NCI-H748 (cell line): Measurements from ENCODE around the gene DTL.

Source experiments
- DNase-seq: peaks from one replicate; lab custom pipeline; 2025; ENCODE audit not compliant: unreplicated experiment; lab: John Stamatoyannopoulos, UW

The DTL gene

GRCh38 chr1:212124690-212125582, 89.4 kb downstream of the DTL start:
- no peak for DNase-seq

GRCh38 chr1:212125654-212126053, 90.1 kb downstream of the DTL start:
- no peak for DNase-seq

GRCh38 chr1:212127221-212127620, 91.7 kb downstream of the DTL start:
- DNase-seq: no peak

GRCh38 chr1:212129781-212130180, 94.2 kb downstream of the DTL start:
- DNase-seq: no peak

- no peak for DNase-seq
Observed at GRCh38 chr1:212132025-212132424, 96.5 kb downstream of the DTL start.

GRCh38 chr1:212133319-212133718, 97.8 kb downstream of the DTL start:
- DNase-seq: no peak

- DNase-seq: no peak
Observed at GRCh38 chr1:212135166-212135565, 99.6 kb downstream of the DTL start.

GRCh38 chr1:212137854-212138253, 102.3 kb downstream of the DTL start:
- no peak for DNase-seq

- no peak for DNase-seq
Observed at GRCh38 chr1:212138457-212138856, 102.9 kb downstream of the DTL start.

GRCh38 chr1:212139526-212140135, 104.1 kb downstream of the DTL start:
- no peak for DNase-seq

- DNase-seq: no peak
Observed at GRCh38 chr1:212141404-212141803, 105.9 kb downstream of the DTL start.

- no peak for DNase-seq
Observed at GRCh38 chr1:212142883-212143530, 107.5 kb downstream of the DTL start.

GRCh38 chr1:212147581-212148033, 112.1 kb downstream of the DTL start:
- DNase-seq: no peak

GRCh38 chr1:212149566-212149965, 114.0 kb downstream of the DTL start:
- no peak for DNase-seq

- no peak for DNase-seq
Observed at GRCh38 chr1:212152308-212152693, 116.8 kb downstream of the DTL start.

GRCh38 chr1:212152869-212153268, 117.3 kb downstream of the DTL start:
- no peak for DNase-seq

- no peak for DNase-seq
Observed at GRCh38 chr1:212153635-212154034, 118.1 kb downstream of the DTL start.
